ENCODE data around the gene DEDD2.

Gene DEDD2

DNA sequence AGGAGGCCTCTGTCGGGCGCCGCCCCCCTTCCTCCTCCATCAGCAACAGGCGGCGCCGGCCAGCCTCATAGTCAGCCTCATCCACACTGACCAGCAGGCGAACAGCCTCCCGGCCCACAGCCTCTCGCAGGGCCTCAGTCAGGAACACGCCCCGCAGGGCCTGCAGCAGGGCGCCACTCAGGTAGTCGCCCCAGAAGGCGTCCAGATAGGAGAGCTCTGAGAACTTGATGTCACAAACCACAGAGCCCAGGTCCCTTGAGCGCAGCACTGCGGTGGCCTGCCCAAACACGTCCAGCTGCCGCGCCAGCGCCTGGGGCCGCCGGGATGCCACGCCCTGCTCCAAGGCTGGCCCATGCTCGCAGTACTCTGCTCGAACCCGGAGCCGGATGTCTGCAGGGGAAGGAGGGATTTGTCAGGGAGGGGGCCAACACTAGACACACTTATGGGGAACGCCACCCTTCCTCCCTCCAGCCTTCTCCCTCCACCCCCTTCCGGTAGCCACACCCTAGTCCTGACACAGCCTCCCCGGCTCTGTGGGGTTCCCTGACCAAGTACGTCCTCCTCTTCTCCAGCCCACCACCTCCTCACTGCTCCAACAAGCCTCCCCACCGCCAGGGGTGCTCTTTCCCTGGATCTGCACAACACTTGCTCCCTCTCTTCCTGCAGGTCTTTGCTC, 17.9 kb downstream of the DEDD2 start:
- DNase-seq (ENCODE audit: low read depth in 2 of 2) = peak in 1 of 2 donors; percentile 24

DNA sequence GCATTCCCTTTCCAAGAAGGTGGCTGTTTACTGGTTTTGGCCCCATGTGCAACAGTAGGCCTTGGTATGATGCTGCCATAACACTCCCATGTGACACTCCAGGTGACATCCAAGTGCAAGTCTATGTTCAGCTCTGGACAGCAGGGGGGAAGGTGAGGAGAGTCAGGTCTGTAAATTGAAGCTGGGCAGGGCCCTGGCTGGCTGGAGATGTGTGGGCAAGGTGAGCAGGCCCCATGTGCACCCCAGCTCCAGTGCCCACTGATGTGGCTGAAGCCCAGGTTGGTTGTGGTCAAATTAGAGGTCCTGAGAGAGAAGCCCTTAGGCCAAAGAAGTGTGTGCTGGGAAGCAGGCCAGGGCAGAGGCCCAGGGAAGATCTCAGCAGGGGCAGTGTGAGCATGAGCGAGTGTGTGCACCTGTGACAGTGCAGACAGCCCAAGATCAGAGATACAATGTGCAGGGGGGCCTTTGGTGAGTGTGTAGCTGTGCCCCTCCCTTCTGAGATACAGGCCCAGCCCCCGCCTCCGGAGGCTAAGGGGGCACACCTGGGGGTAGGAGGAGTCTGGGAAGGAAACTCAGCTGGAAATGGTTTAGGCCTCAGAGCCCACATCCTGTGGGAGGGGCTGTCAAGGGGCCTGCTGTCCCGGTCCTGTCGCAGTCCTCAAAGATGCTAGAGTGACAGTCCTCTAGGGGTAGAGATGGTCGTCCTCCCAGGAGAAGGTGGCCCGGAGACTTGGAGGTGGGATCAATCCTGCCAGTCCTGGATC, 18.6 kb downstream of the DEDD2 start:
- DNase-seq (ENCODE audit: low read depth in 2 of 2) = peak; percentile 53 to 59

DNA sequence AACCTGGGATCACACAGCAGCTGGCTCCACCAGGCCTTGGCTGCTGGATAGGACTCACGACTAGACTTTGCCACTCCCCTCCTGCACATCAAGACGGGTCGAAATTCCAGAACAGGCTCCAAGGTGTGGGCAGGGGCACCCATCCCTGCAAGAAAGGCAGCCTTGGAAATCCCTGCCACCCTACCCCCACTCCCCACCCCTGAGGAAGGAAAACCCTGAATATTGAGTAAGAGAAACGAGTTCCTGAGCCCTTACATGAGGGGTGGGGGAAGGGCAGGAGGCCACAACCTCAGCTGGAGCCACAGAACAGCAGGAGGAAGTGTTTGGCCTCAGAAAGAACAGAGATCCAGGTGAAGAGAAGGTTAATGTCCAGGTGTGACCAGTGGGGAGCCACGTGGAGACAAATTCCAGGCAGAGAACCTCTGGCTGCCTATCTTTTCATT, 20.1 kb downstream of the DEDD2 start:
- DNase-seq (ENCODE audit: low read depth in 2 of 2) = no peak

DNA sequence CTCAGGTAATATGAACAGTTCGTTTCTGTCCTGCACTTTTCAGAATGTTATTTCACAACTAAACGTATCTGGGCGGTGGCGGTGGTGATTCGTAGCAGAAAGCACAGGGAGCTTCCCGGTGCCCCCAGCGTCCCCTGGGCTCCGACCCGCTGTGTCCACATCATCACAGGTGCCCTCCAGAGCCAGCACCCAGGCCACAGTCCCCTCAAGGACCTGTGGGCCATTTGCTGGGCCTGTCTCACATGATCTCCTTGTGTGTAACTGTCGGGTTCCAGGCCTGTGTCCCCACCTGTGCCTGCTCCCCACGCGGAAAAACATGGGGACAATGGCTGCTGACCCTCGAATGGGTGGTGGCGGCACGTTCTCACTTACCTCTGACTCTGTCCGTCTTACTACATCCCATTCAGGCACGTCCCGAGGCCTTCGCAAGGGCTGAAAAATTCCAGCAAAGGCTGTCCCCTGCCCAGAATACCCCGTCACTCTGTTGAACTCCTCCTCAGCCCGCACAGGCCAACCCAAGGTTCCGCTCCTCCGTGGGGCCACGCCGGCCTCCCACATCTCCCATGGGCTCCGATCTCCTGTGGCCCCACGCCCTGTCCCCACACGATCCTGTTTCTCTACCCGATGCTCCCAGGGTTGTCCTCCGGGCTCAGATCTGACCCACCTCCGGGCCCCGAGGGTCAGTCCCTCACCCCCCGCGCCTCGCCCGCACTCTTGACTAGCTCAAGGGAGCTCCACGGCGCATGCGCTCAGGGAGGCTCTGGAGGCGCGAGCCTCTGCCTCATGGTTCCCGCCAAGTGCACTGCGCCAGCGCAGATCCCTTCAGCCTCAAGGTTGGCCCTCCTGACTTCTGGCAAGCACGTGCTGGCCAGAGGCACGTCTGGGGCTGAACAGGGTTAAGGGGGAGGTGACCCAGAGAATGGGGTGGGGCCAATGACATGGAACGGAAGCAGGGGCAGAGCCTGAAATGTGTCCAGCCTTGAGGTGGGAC, 21.2 kb downstream of the DEDD2 start:
- DNase-seq (ENCODE audit: low read depth in 2 of 2) = no peak

DNA sequence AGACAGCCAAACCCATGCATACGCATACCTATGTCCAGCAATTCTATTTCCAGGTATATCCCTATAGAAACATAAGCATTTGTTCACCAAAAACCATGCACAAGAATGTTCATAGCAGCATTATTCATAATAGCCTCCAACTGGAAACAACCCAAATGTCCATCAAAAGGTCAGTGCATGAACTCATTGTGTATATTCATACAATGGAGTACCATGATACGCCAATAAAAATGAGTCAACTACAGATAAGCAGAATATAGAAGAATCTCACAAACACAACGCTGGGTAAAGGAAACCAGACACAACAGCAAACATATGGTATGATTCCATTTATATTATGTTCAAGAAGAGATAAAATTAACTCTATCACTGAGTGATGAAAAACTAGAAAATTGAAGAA, 23.8 kb downstream of the DEDD2 start:
- DNase-seq (ENCODE audit: low read depth in 2 of 2) = no peak

DNA sequence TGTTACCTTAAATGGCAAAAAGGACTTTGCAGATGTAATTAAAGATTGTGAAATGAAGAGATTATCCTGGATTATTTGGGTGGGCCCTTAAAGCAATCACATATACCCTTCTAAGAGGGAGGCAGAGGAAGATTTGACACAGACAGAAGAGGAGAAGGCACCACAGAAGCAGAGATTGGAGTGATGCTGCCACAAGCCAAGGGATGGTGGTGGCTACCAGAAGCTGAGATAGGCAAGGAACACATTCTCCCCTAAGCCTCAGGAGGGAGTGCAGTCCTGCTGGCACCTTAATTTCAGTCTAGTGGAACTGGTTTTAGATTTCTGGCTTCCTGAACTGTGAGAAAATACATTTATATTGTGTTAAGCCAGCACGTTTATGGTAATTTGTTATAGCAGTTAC, 24.2 kb downstream of the DEDD2 start:
- DNase-seq (ENCODE audit: low read depth in 2 of 2) = no peak

DNA sequence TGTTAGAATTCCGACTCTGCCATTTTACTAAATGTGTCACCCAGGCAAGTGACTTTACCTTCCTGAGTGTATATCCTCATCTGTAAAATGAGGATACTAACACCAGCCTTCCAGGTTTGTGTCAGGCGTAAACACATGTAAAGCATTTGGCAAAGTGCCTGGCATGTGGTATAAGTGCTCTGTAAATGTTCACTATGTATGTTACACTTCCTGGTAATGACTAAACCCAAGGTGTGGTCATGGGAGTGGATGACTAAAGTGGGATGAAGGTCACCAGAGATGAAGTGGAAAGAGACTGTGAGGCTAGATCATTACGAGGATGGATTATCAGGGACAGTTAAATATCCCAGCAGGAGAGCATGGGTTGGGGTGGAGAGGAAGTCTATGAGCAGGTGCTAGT, 25.6 kb downstream of the DEDD2 start:
- DNase-seq (ENCODE audit: low read depth in 2 of 2) = no peak

DNA sequence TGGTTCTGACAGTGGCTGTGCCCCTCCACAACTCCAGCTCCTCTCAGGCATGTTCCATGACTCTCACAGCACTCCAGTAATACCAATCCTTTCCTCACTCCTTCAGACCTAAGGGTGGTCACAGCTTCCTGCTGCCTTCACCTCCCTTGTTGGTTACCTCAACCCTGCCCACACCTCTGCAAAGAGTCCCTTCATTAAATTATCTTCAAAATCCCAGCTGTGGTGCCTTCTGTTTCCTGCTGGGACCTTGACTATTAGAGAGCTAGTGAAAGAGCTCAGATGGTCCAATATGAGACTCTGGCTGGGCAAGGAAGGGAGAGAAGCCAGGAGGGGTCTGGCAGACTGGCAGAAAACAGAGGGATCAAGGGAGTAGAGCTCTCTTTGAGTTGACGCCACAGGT, 26.1 kb downstream of the DEDD2 start:
- DNase-seq (ENCODE audit: low read depth in 2 of 2) = no peak

DNA sequence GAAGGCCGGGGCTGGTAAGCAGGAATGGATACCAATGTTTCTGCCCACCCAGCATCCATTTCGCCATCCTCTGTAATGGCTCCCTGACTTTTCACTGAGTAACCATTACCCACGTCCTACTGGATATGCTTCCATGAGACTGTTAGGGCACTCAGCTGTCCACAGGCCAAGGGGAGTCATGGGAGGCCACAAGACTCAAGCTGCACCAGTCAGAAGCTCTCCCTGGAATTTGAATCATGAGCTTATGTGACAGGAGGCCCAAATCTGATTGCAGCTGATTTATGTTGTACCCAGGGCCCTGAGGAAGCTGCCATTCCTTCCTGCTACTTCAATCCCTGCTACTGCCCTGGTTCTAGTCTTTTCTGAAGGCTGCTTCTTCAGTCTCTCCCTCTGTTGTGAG, 28.3 kb downstream of the DEDD2 start:
- no peak for DNase-seq (ENCODE audit: low read depth in 2 of 2)

DNA sequence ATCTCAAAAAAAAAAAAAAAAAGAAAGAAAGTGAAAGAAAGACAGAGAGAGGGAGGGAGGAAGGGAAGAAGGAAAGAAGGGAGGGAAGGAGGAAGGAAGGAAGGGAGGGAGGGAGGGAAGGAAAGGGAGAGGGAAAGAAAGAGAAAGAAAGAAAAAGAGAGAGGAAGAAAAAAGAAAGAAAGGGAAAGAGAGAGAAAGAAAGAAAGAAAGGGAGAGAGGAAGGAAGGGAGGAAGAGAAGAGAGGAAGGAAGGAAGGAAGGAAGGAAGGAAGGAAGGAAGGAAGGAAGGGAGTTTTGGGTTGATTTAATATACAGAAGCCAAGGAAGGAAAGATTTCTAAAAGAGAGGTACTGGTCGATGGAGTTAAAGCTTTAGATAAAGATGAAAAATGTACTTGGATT, 28.8 kb downstream of the DEDD2 start:
- no peak for DNase-seq (ENCODE audit: low read depth in 2 of 2)

DNA sequence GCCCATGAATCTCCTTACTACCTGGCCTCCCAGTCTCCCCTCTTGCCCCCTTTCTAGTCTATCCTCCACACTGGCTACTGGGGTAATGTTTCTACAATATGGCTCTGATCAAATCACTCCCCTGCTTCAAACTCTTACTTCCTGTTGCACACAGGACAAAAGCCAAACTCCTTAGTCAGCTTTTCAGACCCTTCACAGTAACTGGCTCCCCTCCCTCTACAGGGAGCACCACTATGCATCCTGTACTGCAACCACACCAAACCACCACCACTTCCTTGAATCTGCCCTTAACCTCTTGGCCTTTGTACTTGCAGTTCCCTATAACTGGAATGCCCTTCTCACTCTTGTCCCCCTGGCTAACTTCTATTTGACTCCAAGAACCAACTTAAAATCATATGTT, 32.2 kb downstream of the DEDD2 start:
- no peak for DNase-seq (ENCODE audit: low read depth in 2 of 2)

DNA sequence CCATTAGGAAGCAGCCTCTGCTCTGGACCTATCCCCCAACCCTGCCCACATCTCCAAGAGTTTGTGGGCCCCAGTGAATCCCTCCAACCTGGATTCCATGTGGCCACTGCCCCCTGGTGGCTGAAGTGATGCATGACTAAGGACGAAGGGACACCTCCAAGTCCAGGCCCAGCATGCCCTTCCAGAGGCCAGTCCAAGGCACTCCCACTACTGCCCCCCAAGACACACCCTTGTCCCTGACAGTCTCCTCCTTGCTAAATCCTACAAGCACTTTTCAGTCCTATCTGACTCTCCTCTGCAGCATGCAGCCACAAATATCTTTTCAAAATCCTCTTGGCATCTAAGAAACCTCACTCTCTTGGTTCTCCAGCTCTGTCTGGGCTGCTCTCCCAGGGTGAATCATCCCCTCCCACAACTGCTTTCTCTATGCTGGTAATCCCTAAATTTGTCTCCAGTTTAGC, 33.0 kb downstream of the DEDD2 start:
- peak; percentile 51 for DNase-seq (ENCODE audit: low read depth in 2 of 2)

DNA sequence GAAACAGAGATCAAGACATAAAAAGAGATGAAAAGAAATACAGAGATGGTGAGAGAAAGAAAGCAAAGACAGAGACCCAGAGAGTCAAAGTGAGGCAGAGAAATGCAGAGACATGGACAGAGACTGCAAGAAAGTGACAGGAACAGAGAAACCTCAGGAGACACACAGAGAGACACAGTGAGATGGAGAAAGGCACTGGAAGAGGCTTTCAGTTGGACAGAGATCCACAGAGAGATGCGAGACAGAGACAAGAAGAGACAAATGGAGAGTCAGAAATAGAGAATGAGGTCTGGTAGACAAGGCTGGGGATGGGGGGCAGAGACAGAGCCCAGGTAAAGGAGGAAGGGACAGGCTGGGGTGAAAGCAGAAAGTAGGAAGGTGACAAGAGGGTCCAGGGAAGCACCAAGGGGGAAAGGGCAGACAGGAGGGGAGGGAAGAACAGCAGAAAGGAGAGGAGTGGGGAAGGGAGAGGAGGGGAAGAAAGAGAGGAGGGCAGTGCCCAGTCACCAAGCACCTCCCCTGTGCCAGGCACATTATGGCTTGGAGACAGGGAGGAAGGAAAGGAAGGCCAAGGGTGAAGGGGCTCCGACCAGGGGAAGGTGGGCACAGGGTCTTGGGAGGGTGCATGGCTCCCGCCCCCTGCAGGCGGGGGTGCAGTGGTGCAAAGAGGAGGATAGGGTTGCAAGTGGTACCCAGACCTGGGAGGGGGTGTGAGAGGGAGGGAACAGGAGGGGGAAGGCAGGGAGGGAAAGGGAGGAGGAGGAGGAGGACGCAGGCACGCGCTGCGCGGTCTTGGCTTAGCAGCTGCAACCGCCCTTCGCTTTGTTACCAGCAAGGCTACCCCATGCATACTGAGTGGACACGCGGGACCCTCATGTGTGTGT, 38.4 kb downstream of the DEDD2 start:
- DNase-seq (ENCODE audit: low read depth in 2 of 2) = no peak

DNA sequence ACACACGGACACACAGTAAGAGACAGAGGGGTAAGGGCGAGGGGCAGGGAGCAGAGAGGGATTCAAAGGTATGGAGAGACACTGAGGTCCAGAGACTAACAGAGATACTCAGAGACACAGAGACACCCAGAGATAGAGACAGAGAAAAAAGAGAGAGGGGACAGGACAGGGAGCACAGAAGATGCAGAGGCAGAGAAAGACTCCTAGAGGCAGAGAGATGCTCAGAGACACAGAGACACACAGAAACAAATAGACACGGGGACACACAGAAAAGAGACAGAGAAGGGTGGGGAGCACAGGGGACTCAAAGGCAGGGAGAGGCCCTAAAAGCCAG, 39.8 kb downstream of the DEDD2 start:
- DNase-seq (ENCODE audit: low read depth in 2 of 2) = no peak

DNA sequence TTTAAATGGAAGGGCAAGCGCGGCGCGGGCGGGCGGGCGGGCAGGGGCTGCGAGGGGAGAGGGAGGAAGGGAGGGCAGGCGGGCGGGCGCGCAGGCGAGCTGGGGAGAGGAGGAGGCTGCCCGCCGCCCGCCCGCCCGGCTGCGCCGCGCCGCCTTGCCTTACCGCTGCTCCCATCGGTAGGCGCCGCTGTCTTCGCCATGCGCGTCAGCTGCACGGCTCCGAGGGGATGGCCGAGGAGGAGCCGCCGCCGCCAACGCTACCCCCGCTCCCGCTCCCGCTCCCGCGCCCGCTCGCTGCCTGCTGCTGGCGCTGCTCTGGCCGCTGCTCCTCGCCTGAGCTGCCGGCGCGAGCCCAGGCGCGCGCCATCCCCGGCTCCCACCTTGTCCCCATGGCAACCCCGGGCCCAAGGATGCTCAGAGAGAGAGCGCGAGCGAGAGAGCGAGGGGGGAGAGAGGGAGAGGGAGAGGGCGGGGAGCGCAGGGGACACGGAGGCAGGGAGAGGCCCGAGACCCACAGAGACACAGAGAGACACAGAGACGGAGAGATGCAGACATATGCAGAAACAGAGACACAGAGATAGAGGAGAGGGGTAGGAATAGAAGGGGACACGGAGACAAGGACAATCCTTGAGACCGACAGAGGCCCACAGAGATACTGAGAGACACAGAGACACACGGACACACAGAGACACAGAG, 40.3 kb downstream of the DEDD2 start:
- DNase-seq (ENCODE audit: low read depth in 2 of 2) = peak; percentile 43 to 55

DNA sequence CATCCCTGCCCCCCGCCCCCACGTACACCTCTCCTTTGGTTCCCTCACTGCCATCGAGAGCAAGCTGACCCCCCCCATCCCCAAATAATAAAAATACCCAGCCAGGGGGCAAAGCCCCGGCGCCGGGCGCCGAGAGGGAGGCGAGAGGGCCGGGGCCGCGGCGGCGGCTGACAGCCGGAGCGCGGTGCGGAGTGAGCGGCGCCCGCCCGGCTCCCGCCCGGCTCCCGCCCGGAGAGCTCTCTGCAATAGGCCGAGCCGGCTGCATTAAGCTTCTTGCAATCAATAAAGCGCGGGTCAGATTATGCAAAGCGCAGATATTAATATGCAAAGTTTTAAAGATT, 40.9 kb downstream of the DEDD2 start:
- DNase-seq (ENCODE audit: low read depth in 2 of 2) = no peak

DNA sequence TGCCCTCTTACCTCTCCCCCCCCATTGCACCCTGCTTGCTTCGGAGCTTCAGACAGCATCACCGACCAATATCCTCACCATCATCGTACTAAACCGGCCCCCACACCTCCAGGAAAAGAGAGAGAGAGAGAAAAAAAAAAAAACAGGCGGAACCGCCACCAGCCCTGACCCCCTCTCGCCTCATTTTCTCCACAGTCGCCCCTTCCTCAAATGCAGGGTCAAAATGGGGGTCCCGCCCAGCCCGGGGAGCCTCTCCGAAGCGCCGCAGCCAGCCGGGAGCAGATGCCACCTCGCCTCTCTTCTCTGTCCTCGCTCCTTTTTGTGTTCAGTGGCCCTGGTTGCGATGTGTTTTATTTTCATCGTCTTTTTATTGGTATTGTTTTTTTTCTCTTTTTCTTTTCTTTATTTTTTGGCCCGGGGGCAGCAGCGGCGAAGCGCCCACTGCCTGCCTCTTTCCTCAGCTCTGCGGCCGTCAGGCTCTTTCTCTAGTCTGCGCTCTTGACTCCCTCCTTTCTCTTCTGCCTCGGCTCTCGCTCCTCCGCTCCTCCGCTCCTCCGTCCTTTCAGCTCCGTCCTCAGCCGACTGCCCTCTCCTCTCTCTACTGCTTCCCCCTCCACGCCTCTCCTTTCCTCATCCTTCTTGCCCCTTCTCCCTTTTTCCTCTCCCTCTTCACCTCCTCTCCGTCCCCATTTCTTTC, 41.4 kb downstream of the DEDD2 start:
- no peak for DNase-seq (ENCODE audit: low read depth in 2 of 2)

DNA sequence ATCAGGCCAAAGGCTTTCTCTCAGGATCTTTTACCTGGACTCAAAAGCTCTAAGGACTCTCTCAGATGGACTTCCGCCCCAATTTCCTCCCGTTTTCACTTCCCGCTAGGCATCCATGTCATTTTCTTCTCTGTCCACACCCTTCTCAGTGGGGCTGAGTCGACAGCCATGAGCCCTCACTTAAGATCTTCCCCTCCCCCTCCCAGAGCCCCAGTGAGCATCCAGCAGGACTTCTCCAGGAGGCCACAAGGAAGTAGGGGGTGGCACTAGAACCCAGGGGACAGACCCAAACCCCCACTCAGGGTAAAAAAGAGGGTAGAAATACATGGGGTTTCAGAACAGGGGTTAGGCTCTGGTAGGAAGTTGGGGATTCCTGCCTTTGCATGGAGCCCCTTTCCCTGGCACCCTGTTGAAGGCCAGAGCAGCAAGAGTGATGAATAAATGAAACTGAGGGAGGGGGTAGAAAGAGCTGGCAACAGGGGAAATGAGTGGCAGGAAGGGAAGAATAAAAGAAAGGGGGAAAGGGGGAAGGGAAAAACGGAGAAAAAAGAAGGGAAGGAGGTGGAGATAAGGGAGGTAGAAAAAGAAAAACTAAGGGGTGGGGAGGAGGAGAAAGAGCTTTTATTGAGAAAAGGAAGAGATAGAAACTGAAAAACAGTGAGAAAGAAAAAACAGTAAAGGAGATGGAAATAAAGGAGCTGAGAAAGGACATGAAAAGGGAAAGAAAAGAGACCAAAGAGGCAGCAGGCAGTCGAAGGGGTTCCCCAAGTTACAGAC, 42.3 kb downstream of the DEDD2 start:
- no peak for DNase-seq (ENCODE audit: low read depth in 2 of 2)

DNA sequence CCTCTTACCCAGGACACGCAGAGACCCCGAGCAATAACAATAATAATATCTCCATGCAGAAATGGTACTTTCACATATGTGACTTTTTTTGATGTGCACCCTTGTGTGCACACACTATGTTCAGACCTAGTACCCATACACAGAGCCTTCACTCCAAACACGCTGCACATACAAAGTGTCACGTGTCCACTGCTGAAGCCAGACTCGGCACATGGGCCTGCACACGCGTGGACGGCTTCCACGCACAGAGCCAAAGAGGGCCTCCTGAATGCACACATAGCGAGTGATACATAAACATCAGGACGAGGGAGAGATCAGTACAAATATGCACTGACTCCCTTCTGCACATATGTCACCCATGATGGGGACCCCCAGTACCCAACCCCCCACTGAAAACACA, 43.3 kb downstream of the DEDD2 start:
- DNase-seq (ENCODE audit: low read depth in 2 of 2) = no peak

All from stimulated activated CD8-positive, alpha-beta memory T cell treated with anti-CD3 and anti-CD28 coated beads, Interleukin-2, amount 100 ng/mL, for 1 hour (primary cell).